Umbilical cord (tissue), 2 donors: ENCODE data around the gene LDB2. TPM values are rescaled to one million over a fixed set of nuclear protein-coding genes. Genes with fewer than 3 reads are reported as not detected.

ENCODE experiments used
- DNase-seq: peaks from one replicate; pipeline ENCODE4 v3.0.0-alpha.2; 2015; ENCODE audit warnings: low spot score
- total RNA-seq: library from RNA; depleted of rRNA; stranded (reverse); fragments of >200 nt; gene quantifications from one replicate; pipeline ENCODE4 v1.2.3, GENCODE V29; 2014; ENCODE audit warnings: low replicate concordance; ENCODE audit not compliant: insufficient read depth

LDB2 gene
- total RNA-seq, 1 donor from 2014 or later: 12.0 TPM

- no peak for DNase-seq
Observed at GRCh38 chr4:16687011-16687410, 211.4 kb downstream of the LDB2 start.

GRCh38 chr4:16686195-16686594 is 212.2 kb downstream of the LDB2 start:
- peak; percentile 17 for DNase-seq

- no peak for DNase-seq
Observed at GRCh38 chr4:16685536-16685935, 212.9 kb downstream of the LDB2 start.

- DNase-seq: no peak
Observed at GRCh38 chr4:16684935-16685334, 213.5 kb downstream of the LDB2 start.

GRCh38 chr4:16684097-16684496 is 214.3 kb downstream of the LDB2 start:
- peak; percentile 29 for DNase-seq

GRCh38 chr4:16682975-16683374 is 215.5 kb downstream of the LDB2 start:
- peak; percentile 40 for DNase-seq

- no peak for DNase-seq
Observed at GRCh38 chr4:16677001-16677944, 221.2 kb downstream of the LDB2 start.

- no peak for DNase-seq
Observed at GRCh38 chr4:16676230-16676770, 222.1 kb downstream of the LDB2 start.

GRCh38 chr4:16674082-16674481 is 224.4 kb downstream of the LDB2 start:
- DNase-seq: no peak

- no peak for DNase-seq
Observed at GRCh38 chr4:16672421-16672820, 226.0 kb downstream of the LDB2 start.

- no peak for DNase-seq
Observed at GRCh38 chr4:16671741-16672140, 226.7 kb downstream of the LDB2 start.

GRCh38 chr4:16670727-16671126 is 227.7 kb downstream of the LDB2 start:
- peak; percentile 22 for DNase-seq

GRCh38 chr4:16669036-16669435 is 229.4 kb downstream of the LDB2 start:
- no peak for DNase-seq

- DNase-seq: no peak
Observed at GRCh38 chr4:16668488-16668887, 230.0 kb downstream of the LDB2 start.

- no peak for DNase-seq
Observed at GRCh38 chr4:16667464-16667863, 231.0 kb downstream of the LDB2 start.

- DNase-seq: no peak
Observed at GRCh38 chr4:16665942-16666551, 232.4 kb downstream of the LDB2 start.

- no peak for DNase-seq
Observed at GRCh38 chr4:16663732-16664131, 234.7 kb downstream of the LDB2 start.

GRCh38 chr4:16663307-16663706 is 235.1 kb downstream of the LDB2 start:
- DNase-seq: no peak

- DNase-seq: no peak
Observed at GRCh38 chr4:16661813-16662212, 236.6 kb downstream of the LDB2 start.

GRCh38 chr4:16660656-16661055 is 237.8 kb downstream of the LDB2 start:
- no peak for DNase-seq

GRCh38 chr4:16659694-16660093 is 238.8 kb downstream of the LDB2 start:
- no peak for DNase-seq

- DNase-seq: peak; percentile 94
Observed at GRCh38 chr4:16659079-16659478, 239.4 kb downstream of the LDB2 start.

- peak; percentile 86 for DNase-seq
Observed at GRCh38 chr4:16658183-16658582, 240.3 kb downstream of the LDB2 start.
